ENCODE measurements around the gene AK5.
"Not testable (repeated sequence)": the region's sequence is repeated elsewhere in the genome, so short reads cannot be mapped to it uniquely, and the experiment has no call there.

The AK5 gene

DNA sequence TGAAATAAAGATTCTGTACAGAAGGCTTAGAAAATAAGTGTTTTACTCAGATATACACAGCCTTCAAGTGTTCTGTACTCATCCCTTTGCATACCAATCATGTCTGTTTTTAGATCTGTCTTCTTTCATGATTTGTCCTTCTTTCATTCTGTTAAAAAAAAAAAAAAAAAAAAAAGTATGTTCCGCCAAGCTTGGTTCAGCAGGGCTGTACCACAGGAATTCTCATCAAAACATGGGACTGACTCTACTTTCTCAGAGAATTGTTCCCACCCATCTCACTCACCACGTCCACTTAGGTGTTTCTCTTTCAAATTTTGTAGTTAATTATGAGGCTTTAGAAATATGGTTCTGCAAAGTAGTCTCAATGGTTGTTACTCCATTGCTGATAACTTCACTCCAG, 119.0 kb downstream of the AK5 start:
- no peak for DNase-seq (ENCODE audit: low read depth in 2 of 2)

DNA sequence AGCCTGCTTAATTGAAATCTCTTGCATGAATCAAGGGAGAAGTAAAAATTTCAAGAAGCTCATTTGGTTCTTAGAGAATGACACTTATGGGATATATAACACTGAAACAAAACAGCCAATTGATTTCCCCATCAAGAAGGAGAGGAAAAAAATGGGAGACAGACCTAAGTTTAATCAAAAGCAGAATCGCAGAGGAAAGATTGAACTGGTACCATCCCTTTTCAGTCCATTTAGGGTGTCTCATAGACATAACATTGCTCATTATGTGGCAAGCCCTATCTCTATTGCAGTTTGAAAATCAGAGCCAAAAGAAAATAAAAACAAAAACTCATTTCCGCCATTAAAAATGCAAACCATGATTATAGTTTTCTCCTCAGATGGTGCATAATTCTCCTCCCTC, 119.6 kb downstream of the AK5 start:
- no peak for DNase-seq (ENCODE audit: low read depth in 2 of 2)

DNA sequence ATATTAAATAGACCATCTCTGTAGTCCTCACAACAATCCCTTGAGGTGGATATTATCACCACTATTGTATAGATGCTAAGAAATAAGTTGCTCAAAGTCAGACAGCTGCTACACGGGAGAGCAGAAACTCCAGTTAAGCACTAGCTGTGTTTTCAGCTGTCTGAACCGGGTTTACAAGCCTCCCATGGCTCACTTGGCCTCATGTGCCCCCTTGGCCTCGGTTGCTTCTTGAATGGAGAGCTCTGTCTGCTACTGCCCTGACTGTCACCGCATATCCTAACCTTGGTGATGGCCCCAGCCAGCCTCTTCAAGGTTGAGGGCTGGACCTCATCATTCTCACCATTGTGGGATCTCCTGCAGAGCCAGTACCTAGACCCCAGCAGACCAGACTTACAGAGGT, 123.4 kb downstream of the AK5 start:
- no peak for DNase-seq (ENCODE audit: low read depth in 2 of 2)

DNA sequence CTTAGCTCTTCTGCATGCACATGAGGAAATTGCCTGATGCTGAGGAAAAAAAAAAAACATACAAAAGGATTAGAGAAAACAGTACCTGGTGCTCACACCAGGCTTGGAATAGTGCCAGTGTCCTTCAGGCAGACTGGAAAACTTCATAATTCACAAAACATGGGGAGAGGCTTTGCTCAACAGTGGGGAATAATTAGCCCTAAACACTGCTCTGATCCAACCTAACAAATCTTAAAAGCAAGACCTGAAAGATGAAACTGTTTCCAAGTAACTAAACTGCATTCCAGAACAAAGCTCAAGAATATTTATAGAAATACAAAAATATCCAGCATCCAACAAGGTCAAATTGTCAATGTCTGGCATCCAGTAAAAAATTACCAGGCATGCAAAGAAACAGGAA, 124.8 kb downstream of the AK5 start:
- DNase-seq (ENCODE audit: low read depth in 2 of 2): no peak

DNA sequence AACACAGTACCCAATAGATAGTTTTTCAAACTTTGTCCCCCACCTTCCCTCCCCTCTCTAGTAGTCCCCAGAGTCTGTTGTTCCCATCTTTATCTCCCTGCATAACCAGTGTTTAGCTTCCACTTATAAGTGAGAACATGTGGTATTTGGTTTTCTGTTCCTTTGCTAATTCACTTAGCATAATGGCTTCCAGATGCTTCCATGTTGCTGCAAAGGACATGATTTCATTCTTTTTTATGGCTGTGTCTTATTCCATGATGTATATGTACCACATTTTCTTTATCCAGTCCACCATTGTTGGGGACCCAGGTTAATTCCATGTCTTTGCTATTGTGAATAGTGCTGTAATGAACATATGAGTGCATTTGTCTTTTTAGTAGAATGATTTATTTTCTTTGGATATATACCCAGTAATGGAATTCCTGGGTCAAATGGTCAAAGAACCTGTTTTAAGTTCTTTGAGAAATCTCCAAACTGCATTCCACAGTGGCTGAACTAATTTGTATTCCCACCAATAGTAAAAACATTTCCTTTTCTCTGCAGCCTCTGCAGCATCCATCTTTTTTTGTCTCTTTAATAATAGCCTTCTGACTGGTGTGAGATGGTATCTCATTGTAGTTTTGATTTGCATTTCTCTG, 126.0 kb downstream of the AK5 start:
- no peak for DNase-seq (ENCODE audit: low read depth in 2 of 2)

DNA sequence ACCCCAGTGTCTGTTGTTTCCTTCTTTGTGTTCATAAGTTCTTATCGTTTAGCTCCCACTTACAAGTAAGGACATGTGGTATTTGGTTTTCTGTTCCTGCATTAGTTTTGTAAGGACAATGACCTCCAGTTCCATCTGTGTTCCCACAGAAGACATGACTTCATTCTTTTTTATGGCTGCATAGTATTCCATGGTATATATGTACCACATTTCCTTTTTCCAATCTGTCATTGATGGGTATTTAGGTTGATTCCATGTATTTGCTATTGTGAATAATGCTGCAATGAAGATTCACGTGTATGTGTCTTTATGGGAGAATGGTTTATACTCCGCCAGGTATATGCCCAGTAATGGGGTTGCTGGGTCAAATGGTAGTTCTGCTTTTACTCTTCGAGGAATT, 127.1 kb downstream of the AK5 start:
- not testable (repeated sequence) for DNase-seq (ENCODE audit: low read depth in 2 of 2)

DNA sequence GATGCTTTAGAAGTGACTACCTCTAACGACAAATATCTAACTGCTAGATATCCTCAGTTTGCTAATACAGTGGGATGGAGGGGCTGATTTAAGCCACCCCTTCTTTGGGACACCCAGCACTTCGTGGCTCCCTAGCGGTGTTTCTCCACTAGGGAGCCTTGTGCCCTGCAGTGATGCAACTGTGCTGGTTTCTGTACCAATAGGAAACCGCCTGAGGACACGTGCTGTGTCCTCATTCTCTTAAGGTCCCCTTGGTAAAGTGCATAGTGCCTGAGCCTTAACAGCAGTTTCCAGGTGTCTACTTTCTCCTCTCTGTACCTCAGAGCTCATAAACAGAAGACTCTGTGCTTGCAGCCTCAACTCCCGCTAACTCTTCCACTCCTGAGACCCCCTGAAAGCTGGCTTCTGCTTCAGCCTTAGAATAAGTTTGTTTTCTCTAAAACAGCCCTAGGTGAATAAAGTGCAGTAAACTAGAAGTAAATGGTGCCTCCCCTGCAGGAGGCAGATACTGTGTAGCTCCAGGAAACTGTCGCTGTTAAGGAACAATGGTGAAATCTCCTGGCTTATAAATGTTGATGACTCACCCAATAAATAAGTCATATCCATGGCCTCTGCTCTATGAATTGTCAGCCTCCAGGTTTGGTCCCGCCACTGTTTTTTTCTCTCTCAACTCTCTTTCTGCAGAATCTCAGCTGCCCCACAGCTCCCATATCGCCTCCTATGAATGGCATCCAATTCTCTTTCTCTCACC, 130.4 kb downstream of the AK5 start:
- no peak for DNase-seq (ENCODE audit: low read depth in 2 of 2)

DNA sequence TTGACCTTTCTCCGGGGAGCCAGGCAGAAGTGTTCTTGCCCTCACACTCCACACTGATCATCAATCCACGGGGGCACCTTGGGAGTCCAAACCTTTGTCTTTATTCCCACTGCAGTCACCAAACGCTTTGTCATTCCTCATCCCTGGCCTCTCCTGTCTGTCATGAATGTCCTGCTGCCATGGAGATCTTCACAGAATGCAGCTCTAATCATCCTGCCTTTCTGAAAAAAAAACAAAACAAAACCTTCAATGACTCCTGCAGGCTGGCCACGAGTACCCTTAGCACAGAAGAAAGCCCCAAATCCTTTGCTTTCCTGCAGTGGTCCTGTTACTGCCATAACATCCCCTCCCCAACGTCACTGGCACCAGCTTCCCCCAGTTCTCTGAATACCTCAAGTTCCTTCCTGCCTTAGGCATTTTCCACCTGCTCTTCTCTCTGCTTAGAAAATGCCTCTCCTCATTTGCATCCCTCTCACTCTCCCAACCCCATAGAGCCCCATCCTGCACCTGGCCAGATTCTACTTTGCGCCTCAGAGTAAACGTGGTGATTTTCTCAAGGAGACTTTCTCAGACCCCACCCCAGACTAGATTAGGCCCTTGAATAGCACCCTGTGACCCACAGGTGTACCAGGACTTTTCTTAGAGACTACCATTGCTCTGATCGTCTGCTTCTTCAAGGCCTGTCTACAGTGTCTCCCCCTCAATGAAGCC, 131.2 kb downstream of the AK5 start:
- DNase-seq (ENCODE audit: low read depth in 2 of 2): no peak

DNA sequence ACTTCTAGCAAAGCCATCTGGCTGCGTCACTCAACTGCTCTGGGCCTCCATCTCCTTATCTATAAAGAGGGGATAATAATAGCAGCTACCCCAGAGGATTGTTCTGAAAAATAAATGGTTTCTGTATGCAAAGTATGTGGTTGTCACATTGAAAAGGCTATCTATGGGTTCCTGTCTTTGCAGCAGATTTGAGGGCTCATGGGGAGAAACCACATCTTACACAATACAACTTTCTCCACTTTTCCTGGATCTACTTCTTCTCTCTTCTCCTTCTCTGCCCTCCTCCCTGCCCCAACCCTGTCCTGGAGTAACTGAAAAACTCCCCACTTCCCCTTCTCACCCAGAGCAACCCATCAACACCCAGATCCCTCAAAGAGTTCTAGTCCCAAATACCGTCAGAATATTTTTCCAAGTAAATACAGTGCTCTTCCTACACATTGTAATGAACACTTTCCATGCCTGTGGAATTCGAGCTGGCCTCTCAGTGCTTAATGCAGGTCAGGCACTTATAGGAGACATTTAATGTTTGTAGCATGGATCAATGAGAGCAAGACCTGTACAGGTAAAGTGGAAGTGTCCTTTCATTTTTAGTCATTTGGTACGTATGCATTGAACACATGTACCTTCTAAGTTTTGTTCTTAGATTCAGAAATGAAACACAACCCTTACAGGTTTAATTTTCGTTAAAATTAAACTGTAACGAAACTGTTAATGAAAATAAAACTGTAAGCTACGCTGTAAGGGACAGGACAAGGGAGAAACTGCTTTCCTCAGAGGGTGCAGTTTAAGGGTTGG, 131.9 kb downstream of the AK5 start:
- DNase-seq (ENCODE audit: low read depth in 2 of 2): no peak

DNA sequence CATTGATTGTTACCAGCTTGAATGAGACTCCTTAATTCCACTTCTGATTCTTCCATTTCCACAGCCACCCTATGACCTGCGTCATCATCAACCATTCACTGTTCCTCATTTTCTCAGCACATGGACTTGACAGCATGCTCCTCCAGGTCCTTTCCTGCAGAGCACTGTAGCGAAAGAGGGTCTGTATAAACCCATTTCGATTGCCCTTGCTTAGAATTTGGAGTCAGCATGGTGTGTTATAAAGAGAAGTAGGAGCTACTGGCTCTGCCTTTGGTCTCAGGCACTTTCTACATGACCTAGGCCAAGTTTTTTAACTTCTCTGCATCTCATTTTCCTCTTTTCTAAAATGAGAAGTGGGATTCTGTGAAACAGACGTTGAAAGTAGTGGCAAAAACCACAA, 133.8 kb downstream of the AK5 start:
- no peak for DNase-seq (ENCODE audit: low read depth in 2 of 2)

DNA sequence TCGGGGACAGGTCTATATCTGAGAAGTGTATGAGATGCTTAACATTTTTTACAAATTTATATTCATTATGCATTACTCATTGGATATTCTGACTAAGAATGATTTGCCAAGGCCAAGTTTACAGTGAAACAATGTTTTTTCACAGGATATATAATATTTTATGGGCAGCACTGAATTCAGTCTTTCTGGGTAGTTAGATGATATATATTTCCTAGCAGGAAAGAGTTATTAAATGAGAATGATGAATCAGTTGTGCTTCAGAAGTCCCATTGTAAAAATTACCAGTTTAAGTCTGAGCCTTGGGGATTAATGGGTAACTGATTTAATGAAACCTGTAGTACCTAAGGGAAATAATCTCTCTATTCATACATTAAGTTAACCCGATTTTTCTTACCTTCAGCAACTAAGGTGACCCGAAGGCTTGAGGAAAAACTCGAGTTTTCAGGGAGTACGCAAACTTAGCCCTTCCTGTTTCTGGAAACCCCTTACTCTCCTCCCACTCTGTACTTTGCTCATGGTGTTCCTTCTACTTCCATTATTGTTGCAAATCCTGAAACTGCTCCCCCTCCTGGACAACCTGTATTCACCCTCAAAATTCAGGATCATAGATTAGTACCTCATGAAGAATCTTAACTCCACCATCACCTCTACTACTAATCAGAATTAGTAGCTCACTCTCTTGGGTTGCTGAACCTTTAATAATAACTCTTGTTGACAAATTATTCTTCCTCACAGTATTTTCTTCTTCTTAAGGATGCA, 135.1 kb downstream of the AK5 start:
- no peak for DNase-seq (ENCODE audit: low read depth in 2 of 2)

DNA sequence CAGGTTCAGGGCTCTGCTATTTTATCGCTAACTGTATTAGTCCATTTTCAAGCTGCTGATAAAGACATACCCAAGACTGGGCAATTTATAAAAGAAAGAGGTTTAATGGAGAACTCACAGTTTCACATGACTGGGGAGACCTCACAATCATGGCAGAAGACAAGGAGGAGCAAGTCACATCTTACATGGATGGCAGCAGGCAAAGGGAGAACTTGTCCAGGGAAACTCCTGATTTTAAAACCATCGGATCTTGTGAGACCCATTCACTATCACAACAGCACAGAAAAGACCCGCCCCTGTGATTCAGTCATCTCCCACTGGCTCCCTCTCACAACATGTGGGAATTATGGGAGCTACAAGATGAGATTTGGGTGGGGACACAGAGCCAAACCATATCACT, 136.2 kb downstream of the AK5 start:
- not testable (repeated sequence) for DNase-seq (ENCODE audit: low read depth in 2 of 2)

DNA sequence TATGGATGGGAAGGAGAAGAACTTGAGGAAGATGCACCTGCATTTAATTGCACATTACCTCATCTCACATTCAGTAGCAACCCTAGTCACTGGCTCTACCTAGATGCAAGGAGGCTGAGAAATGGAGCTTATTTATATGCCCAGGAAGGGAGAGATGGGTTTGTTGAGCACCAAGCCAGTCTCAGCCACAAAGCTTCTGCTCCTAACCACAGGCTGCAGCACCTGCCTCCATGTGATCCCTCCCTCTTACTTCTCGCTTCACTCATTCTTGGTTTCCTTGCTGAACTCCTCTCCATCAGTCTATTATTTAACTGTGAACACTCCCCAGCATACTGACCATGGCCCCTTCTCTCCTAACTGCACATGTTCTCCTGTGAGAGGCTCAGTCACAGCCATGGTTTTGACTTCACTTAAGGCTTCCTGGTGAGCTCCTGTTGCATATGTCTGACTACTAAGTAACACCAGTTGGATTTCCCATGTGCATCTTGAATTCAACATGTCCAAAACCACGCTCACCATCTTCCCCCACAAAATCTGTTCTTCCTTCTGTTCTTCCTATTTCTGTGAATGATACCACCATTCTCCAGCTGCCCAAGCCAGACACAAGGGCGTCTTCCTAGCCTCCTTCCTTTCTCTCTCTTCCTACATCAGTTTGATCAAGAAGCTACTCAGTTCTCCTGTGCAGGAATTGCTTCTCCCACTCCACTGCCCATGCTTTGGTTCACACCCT, 139.8 kb downstream of the AK5 start:
- no peak for DNase-seq (ENCODE audit: low read depth in 2 of 2)

DNA sequence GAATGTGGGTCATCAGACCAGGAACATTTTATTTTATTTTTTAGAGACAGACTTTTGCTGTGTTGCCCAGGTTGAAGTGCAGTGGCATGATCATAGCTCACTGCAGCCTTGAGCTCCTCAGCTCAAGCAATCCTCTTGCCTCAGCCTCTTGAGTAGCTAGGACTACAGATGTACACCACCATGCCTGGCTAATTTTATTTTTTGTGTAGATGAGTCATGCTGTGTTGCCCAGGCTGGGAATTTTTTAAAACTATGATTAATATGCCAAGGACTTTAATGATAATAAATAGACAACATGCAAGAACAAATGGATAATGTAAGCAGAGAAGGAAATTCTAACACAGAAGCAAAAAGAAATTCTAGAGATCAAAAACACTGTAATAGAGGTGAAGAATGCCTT, 142.4 kb downstream of the AK5 start:
- no peak for DNase-seq (ENCODE audit: low read depth in 2 of 2)

DNA sequence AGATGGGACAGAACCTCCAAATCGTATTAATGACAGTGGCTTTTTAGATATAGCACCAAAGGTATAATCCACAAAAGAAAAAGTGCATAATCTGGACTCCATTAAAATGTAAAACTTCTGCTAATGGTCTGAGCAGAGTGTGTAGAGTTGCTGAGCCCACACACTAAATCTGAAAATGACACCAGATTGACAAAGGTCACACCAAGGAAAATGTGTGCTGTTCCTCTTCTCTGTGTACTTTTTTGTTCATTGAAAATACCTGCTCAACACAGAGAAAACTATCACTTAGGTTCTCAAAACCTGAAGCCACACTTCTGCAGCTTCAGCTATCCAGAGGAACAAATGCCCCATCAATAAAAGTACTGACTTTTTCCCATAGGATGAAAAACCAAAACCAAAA, 146.2 kb downstream of the AK5 start:
- no peak for DNase-seq (ENCODE audit: low read depth in 2 of 2)

DNA sequence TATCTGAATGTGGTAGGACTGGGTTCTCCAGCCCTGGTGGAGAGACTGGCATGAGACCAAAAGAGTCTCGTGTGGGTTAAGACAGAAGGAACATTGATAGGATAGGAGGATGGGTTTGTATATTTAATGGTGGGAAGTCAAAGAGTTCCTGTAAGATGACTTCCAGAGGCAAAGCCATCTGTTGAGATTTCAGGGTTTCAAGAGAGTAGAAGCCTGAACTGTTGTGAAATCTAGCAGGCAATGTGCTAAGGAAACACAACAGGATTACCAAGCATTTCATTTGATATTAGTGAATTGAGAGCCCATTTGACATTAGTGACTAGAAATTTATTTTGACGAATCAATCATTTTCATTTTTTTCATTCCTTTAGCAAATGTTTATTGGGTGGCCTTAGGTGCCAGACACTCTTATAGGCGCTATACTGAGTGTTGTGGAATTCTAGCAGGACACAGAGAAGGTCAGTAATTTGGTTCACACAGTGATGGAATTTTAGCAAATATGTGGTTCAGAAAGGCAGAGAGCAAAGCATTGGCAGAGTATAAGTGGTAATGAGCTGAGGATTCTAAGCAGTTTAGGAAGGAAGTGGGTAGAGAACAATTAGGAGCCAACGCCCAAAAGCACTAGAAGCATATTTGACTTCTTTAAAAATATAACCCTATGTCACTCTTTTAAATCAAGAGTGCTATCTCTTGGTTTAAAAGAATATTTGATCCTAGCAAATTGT, 149.3 kb downstream of the AK5 start:
- no peak for DNase-seq (ENCODE audit: low read depth in 2 of 2)

DNA sequence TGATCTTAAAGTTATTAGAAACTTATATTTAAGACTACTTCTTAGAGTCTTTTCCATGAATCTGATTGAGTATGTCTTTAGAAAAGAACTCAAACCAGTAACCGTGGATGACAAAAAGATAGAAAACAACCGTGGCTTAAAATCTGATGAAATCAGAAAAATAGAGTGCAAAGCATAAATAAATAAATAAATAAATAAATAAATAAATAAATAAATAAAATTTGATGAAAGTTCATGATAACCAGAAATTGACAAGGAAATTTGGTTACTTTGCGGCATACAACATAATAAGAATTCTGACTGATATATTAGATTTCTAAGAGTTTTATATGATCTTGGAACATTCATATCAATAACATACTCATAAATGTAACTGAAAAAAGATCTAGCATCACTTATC, 152.1 kb downstream of the AK5 start:
- no peak for DNase-seq (ENCODE audit: low read depth in 2 of 2)

DNA sequence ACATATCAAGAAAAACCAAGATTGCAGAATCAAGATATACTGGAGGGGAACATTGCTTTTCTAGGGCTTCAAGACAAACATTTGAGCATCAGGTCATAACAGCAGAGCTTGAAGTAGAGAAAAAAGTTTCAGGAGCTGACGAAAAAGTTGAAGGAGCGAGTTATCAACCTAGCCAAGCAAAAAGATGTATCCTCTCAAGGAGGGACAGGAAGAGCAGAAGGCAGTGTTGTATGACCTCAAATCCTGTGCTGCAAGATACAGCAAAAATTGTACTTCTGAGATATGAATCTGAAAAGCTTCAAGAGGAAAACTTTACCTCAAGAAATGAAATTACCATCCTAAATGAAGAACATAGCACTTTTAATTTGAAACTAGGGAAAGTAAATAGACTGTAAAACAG, 153.1 kb downstream of the AK5 start:
- DNase-seq (ENCODE audit: low read depth in 2 of 2): no peak

DNA sequence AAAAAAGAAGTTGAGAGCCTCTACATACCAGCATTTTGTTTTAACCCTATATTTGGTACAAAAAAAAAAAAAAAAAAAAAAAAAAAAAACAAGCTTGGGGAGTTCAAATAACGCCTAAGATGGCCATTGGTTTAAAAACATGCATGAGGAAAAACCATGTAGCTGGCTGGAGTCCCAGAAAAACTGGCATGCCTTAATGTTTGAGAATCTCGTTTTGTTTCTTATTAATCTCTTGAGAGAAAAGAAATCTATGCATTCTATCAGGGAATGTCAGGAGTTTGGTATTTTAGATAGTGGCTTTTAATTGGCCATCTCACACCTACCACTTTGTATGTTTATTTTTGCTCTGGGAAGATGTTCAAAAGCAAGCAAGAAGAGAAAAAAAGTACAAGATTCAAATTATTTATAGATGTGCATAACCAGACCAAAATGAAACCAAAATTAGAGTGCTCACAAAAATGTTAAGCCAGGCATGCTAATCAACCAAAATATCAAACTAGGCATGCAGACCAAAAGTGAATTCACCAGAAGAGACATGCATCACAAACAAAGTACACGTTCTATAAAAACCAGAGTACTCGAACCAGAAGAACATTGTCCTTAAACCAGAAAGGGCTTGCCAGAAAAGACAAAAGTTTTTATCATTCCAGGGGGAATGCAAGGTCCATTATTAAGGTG, 156.6 kb downstream of the AK5 start:
- DNase-seq (ENCODE audit: low read depth in 2 of 2): no peak
